K562 (cell line): Measurements from ENCODE around the gene TBRG4. TPM values are rescaled to one million over a fixed set of nuclear protein-coding genes. Genes with fewer than 3 reads are reported as not detected.

ENCODE experiments used
- ATF1 ChIP-seq, 2 experiments: fragments of 450-650 bp in 1 of 2; IDR thresholded peaks; 2 replicates each; pipeline ENCODE4 v1.6.1; 2016; ENCODE audit warnings: missing compliant biosample characterization in 1 of 2, missing genetic modification characterization in 1 of 2
- ATF3 ChIP-seq, 2 experiments: fragments of 450-650 bp in 1 of 2; sonication (generic) in 1 of 2; formaldehyde crosslinking in 1 of 2; IDR thresholded peaks in 1 of 2; conservative IDR thresholded peaks in 1 of 2; 2 replicates each; pipeline versions ENCODE4 v1.6.1 to v1.8.1; 2016 to 2023; ENCODE audit warnings: mild to moderate bottlenecking in 2 of 2, moderate library complexity in 2 of 2, inconsistent platforms in 1 of 2, missing genetic modification reagents in 1 of 2
- BACH1 ChIP-seq: fragments of 200-800 bp; sonication (Bioruptor generic); IDR thresholded peaks from 2 replicates; pipeline ENCODE4 v1.6.1; 2016; ENCODE audit warnings: missing genetic modification characterization, missing compliant biosample characterization
- BHLHE40 ChIP-seq: IDR thresholded peaks from 2 replicates; pipeline ENCODE4 v1.6.1; 2011; ENCODE audit warnings: low read length, improper control_type of control experiment
- CBX3 ChIP-seq, 2 experiments: IDR thresholded peaks; 1 replicate in 1 of 2; 2 replicates in 1 of 2; pipeline ENCODE4 v1.6.1; 2012; ENCODE audit warnings: inconsistent platforms in 2 of 2, low read length in 2 of 2, borderline replicate concordance in 1 of 2, control low read depth in 1 of 2
- EWSR1 ChIP-seq: fragments of 450-650 bp; IDR thresholded peaks from 2 replicates; pipeline ENCODE4 v1.6.1; 2018; ENCODE audit warnings: borderline replicate concordance, mild to moderate bottlenecking, low read depth, moderate library complexity; ENCODE audit not compliant: partially characterized antibody
- HIVEP1 ChIP-seq: fragments of 250-450 bp; sonication (Bioruptor Pico); IDR thresholded peaks from 2 replicates; pipeline ENCODE4 v1.4.0; 2020; ENCODE audit warnings: mild to moderate bottlenecking
- MAZ ChIP-seq, 2 experiments: fragments of 450-650 bp in 1 of 2; sonication (generic) in 1 of 2; formaldehyde crosslinking; IDR thresholded peaks in 1 of 2; conservative IDR thresholded peaks in 1 of 2; 2 replicates each; pipeline versions ENCODE4 v1.4.0 to v1.5.0; 2020; ENCODE audit warnings: mild to moderate bottlenecking in 1 of 2, missing genetic modification reagents in 1 of 2
- NCOA4 ChIP-seq: fragments of 450-650 bp; IDR thresholded peaks from 2 replicates; pipeline ENCODE4 v1.6.1; 2018; ENCODE audit warnings: mild to moderate bottlenecking; ENCODE audit not compliant: partially characterized antibody
- NFRKB ChIP-seq: fragments of 450-650 bp; IDR thresholded peaks from 2 replicates; pipeline ENCODE4 v1.6.1; 2016; ENCODE audit warnings: low read depth
- NR2C2 ChIP-seq, 2 experiments: fragments of 200-800 bp in 1 of 2; sonication (Bioruptor generic) in 1 of 2; sonication (generic) in 1 of 2; formaldehyde crosslinking in 1 of 2; IDR thresholded peaks; 2 replicates each; pipeline versions ENCODE4 v1.6.1 to v1.8.0; 2016 to 2022; ENCODE audit warnings: mild to moderate bottlenecking in 1 of 2, missing compliant biosample characterization in 1 of 2, missing genetic modification characterization in 1 of 2, missing genetic modification reagents in 1 of 2
- PPARD ChIP-seq: fragments of 250-450 bp; sonication (Bioruptor Pico); IDR thresholded peaks from 2 replicates; pipeline ENCODE4 v1.8.0; 2022; ENCODE audit warnings: inconsistent platforms, mild to moderate bottlenecking, moderate library complexity
- RBM17 ChIP-seq: fragments of 200-400 bp; formaldehyde crosslinking; IDR thresholded peaks from 2 replicates; pipeline ENCODE4 v1.6.1; 2017; ENCODE audit warnings: low read depth, mild to moderate bottlenecking, low read length, borderline replicate concordance
- SAFB ChIP-seq: fragments of 200-400 bp; formaldehyde crosslinking; IDR thresholded peaks from 2 replicates; pipeline ENCODE4 v1.6.1; 2017; ENCODE audit warnings: low read depth, low read length, borderline replicate concordance
- TAF1 ChIP-seq: IDR thresholded peaks from 2 replicates; pipeline ENCODE4 v1.6.1; 2011; ENCODE audit warnings: mild to moderate bottlenecking, low read length, moderate library complexity; ENCODE audit not compliant: insufficient read depth, control insufficient read depth, severe bottlenecking; ENCODE audit errors: extremely low read depth
- TCF3 ChIP-seq: sonication (generic); formaldehyde crosslinking; IDR thresholded peaks from 2 replicates; pipeline ENCODE4 v1.4.0; 2020; ENCODE audit warnings: mild to moderate bottlenecking, missing genetic modification reagents
- XRCC5 ChIP-seq: fragments of 200-400 bp; formaldehyde crosslinking; IDR thresholded peaks from 2 replicates; pipeline ENCODE4 v1.6.1; 2017; ENCODE audit warnings: low read depth, mild to moderate bottlenecking, low read length
- YY1 ChIP-seq, 3 experiments: IDR thresholded peaks; 2 replicates each; pipeline ENCODE4 v1.6.1; 2011; ENCODE audit warnings: low read length in 2 of 3, mild to moderate bottlenecking in 2 of 3, moderate library complexity in 2 of 3, borderline replicate concordance in 1 of 3, control low read depth in 1 of 3, low read depth in 1 of 3; ENCODE audit not compliant: insufficient read depth in 3 of 3, insufficient replicate concordance in 2 of 3, control insufficient read depth in 1 of 3, insufficient read length in 1 of 3; ENCODE audit errors: extremely low read depth in 1 of 3
- ZBTB8A ChIP-seq: fragments of 450-650 bp; IDR thresholded peaks from 2 replicates; pipeline ENCODE4 v1.6.1; 2018; ENCODE audit warnings: mild to moderate bottlenecking, moderate library complexity; ENCODE audit not compliant: partially characterized antibody
- ZFP1 ChIP-seq: fragments of 450-650 bp; formaldehyde crosslinking; IDR thresholded peaks from 2 replicates; pipeline ENCODE4 v1.4.0; 2020; ENCODE audit warnings: mild to moderate bottlenecking, mixed read lengths
- ZNF121 ChIP-seq: sonication (generic); formaldehyde crosslinking; conservative IDR thresholded peaks from 2 replicates; pipeline ENCODE4 v1.8.0; 2022; ENCODE audit warnings: missing genetic modification reagents
- ZNF124 ChIP-seq: sonication (generic); formaldehyde crosslinking; IDR thresholded peaks from 2 replicates; pipeline ENCODE4 v1.8.1; 2022; ENCODE audit warnings: missing genetic modification reagents
- ZNF449 ChIP-seq: fragments of 250-450 bp; sonication (Bioruptor Pico); IDR thresholded peaks from 2 replicates; pipeline ENCODE4 v1.8.0; 2022; ENCODE audit warnings: moderate library complexity, mild to moderate bottlenecking, inconsistent platforms
- ZNF586 ChIP-seq: fragments of 450-650 bp; formaldehyde crosslinking; conservative IDR thresholded peaks from 2 replicates; pipeline ENCODE4 v1.4.0; 2020; ENCODE audit warnings: mild to moderate bottlenecking, moderate library complexity
- polyA plus RNA-seq, 8 experiments: library from polyadenylated mRNA; depleted of rRNA in 4 of 8; stranded (reverse) in 5 of 8; unstranded in 3 of 8; fragments of >200 nt; fragmentation: Nextera tagmentation in 2 of 8; fragmentation: Illumina TruSeq in 1 of 8; extraction: Ambion mirVana in 2 of 8; extraction: Trizol in 1 of 8; gene quantifications; 2 replicates each; pipeline versions ENCODE4 v1.2.1 to v1.2.3, GENCODE V29; 2011 to 2014; ENCODE audit warnings: inconsistent platforms in 1 of 8, missing spikeins in 1 of 8
- total RNA-seq, 7 experiments: library from RNA; depleted of rRNA in 6 of 7; stranded (reverse); fragments of >200 nt in 6 of 7; fragmentation: Illumina TruSeq in 2 of 7; extraction: Trizol in 2 of 7; gene quantifications; 2 replicates each; pipeline versions ENCODE4 v1.2.1 to v1.2.3, GENCODE V29; 2011 to 2021; ENCODE audit warnings: low replicate concordance in 1 of 7

Gene TBRG4
- total and polyA plus RNA-seq, 9 of the 15 experiments (the other 6 are each of a cell fraction or from before 2014, with no cell fraction given) = 11.2 to 322 (median 216) TPM

GRCh38 chr7:45111298-45112223, at the start of gene TBRG4 (continued):
- TF ChIP-seq ATF1 (CRISPR knock-in tag; IDR thresholded peaks at IDR 0.05) (peak; percentile 97), ATF1 (tag; IDR thresholded peaks at IDR 0.05) (peak; percentile 99), BACH1 (no peak; the same call in 1 of the 2 replicates), ZBTB8A (no peak), NCOA4 (no peak), ZNF449 (no peak), NR2C2 (CRISPR knock-in tag; IDR thresholded peaks at IDR 0.05) (peak; percentile 41; the same call in 1 of the 2 replicates), NR2C2 (tag; IDR thresholded peaks at IDR 0.05) (peak; percentile 86), ZNF124 (CRISPR knock-in tag) (no peak), MAZ (CRISPR knock-in tag; conservative IDR thresholded peaks at IDR 0.05 in 1 of 2, IDR thresholded peaks at IDR 0.05 in 1 of 2) (peak; percentile 80 to 92; a peak in 2 of 4 replicates), PPARD (CRISPR knock-in tag) (no peak), ZNF586 (no peak), NFRKB (peak; percentile 94), SAFB (no peak), ATF3 (IDR thresholded peaks at IDR 0.05) (peak; percentile 46; the same call in 1 of the 2 replicates), ATF3 (CRISPR knock-in tag; conservative IDR thresholded peaks at IDR 0.05) (no peak), HIVEP1 (no peak), RBM17 (no peak), CBX3 (IDR thresholded peaks at IDR 0.05; ENCODE audit: borderline replicate concordance in 1 of 2, low read length in 2 of 2) (no peak; a peak in 1 of 3 replicates), TCF3 (CRISPR knock-in tag) (peak; percentile 9; the same call in 1 of the 2 replicates), ZFP1 (CRISPR knock-in tag) (no peak), BHLHE40 (peak; percentile 81), XRCC5 (no peak), EWSR1 (no peak), ZNF121 (CRISPR knock-in tag) (no peak), YY1 (IDR thresholded peaks at IDR 0.05; ENCODE audit: borderline replicate concordance in 1 of 3, control insufficient read depth in 1 of 3, extremely low read depth in 1 of 3, insufficient read depth in 3 of 3, insufficient read length in 1 of 3, insufficient replicate concordance in 2 of 3, low read depth in 1 of 3, low read length in 2 of 3) (peak; percentile 46 to 90 (median 84)), TAF1 (peak; percentile 96)
